Measurements from ENCODE around the gene USP1. TPM values are rescaled to one million over a fixed set of nuclear protein-coding genes. Genes with fewer than 3 reads are reported as not detected.

The USP1 gene
- total RNA-seq (ENCODE audit: low replicate concordance), result 30.4 and 44.2 TPM in 2 replicates
- long read RNA-seq, transcript USP1-201 (9 exons, 3,996 nt), result major isoform, 7 of 59 reads
- long read RNA-seq, partial matches to known transcripts, result 50 of 59 reads
- long read RNA-seq, other reads (novel, unspliced or antisense), result 2 of 59 reads

GRCh38 chr1:62436466-62437272, at the start of gene USP1:
Gene USP1, plus strand, starts transcription at chr1:62437049. Its CDS starts 2,819 bp downstream, at chr1:62439868.
- H3K9me3 Mint-ChIP-seq, result peaks cover 6% of the 10 kb centered on the region
- H3K27ac Mint-ChIP-seq, result peak within 1 kb of the TSS; percentile 98
- peaks cover 17% of the 10 kb centered on the region for H3K36me3 Mint-ChIP-seq
- no peaks in the 10 kb centered on the region for H3K27me3 Mint-ChIP-seq
- peaks cover 19% of the 10 kb centered on the region for H3K4me1 Mint-ChIP-seq (ENCODE audit: unreplicated experiment)
- peak; percentile 47 for TF ChIP-seq CTCF (conservative IDR thresholded peaks at IDR 0.05)
- peak within 1 kb of the TSS; percentile 95 for H3K4me3 Mint-ChIP-seq
- DNase-seq (ENCODE audit: extremely low spot score, unreplicated experiment), result peak; percentile 96

- Mint-ChIP-seq H3K9me3 (no peaks in the 10 kb centered on the region), H3K36me3 (no peaks in the 10 kb centered on the region), H3K27me3 (peaks cover 26% of the 10 kb centered on the region), H3K4me1 (ENCODE audit: unreplicated experiment) (peaks cover 30% of the 10 kb centered on the region), H3K27ac (no peak overlapping the region), H3K4me3 (no peak overlapping the region)
- TF ChIP-seq CTCF (conservative IDR thresholded peaks at IDR 0.05), result no peak
- no peak for DNase-seq (ENCODE audit: extremely low spot score, unreplicated experiment)
Measured at GRCh38 chr1:62389531-62389930, 47.3 kb upstream of the USP1 start.

- H3K4me3 Mint-ChIP-seq, result no peak overlapping the region
- H3K9me3 Mint-ChIP-seq, result no peaks in the 10 kb centered on the region
- no peaks in the 10 kb centered on the region for H3K36me3 Mint-ChIP-seq
- TF ChIP-seq CTCF (conservative IDR thresholded peaks at IDR 0.05), result no peak
- H3K4me1 Mint-ChIP-seq (ENCODE audit: unreplicated experiment), result peaks cover 25% of the 10 kb centered on the region
- no peak for DNase-seq (ENCODE audit: extremely low spot score, unreplicated experiment)
- no peak overlapping the region for H3K27ac Mint-ChIP-seq
- peaks cover 28% of the 10 kb centered on the region for H3K27me3 Mint-ChIP-seq
Measured at GRCh38 chr1:62390071-62390470, 46.8 kb upstream of the USP1 start.

- no peak overlapping the region for H3K4me3 Mint-ChIP-seq
- H3K4me1 Mint-ChIP-seq (ENCODE audit: unreplicated experiment), result peaks cover 18% of the 10 kb centered on the region
- H3K36me3 Mint-ChIP-seq, result no peaks in the 10 kb centered on the region
- peaks cover 30% of the 10 kb centered on the region for H3K27me3 Mint-ChIP-seq
- no peak for DNase-seq (ENCODE audit: extremely low spot score, unreplicated experiment)
- H3K27ac Mint-ChIP-seq, result peak overlapping the region; percentile 24
- peak; percentile 78 for TF ChIP-seq CTCF (conservative IDR thresholded peaks at IDR 0.05)
- no peaks in the 10 kb centered on the region for H3K9me3 Mint-ChIP-seq
Measured at GRCh38 chr1:62391369-62391971, 45.4 kb upstream of the USP1 start.

- peaks cover 31% of the 10 kb centered on the region for H3K27me3 Mint-ChIP-seq
Measured at GRCh38 chr1:62392951-62393350, 43.9 kb upstream of the USP1 start.

More at GRCh38 chr1:62392951-62393350, 43.9 kb upstream of the USP1 start:
- DNase-seq (ENCODE audit: extremely low spot score, unreplicated experiment), result no peak
- Mint-ChIP-seq H3K4me1 (ENCODE audit: unreplicated experiment) (peaks cover 13% of the 10 kb centered on the region), H3K4me3 (no peak overlapping the region), H3K27ac (no peak overlapping the region), H3K36me3 (no peaks in the 10 kb centered on the region), H3K9me3 (no peaks in the 10 kb centered on the region)
- no peak for TF ChIP-seq CTCF (conservative IDR thresholded peaks at IDR 0.05)

Measured in type B pancreatic cell (in vitro differentiated cells).